Hypothalamus (tissue), 51 donors: ENCODE data around the gene TMEM26.
A peak's percentile ranks its signal among the peaks of the same experiment; 100 is the strongest.

Source experiments
- DNase-seq, 51 donors: peaks; one replicate each; lab custom pipeline; 2025; lab: John Stamatoyannopoulos, UW

Gene TMEM26

DNA sequence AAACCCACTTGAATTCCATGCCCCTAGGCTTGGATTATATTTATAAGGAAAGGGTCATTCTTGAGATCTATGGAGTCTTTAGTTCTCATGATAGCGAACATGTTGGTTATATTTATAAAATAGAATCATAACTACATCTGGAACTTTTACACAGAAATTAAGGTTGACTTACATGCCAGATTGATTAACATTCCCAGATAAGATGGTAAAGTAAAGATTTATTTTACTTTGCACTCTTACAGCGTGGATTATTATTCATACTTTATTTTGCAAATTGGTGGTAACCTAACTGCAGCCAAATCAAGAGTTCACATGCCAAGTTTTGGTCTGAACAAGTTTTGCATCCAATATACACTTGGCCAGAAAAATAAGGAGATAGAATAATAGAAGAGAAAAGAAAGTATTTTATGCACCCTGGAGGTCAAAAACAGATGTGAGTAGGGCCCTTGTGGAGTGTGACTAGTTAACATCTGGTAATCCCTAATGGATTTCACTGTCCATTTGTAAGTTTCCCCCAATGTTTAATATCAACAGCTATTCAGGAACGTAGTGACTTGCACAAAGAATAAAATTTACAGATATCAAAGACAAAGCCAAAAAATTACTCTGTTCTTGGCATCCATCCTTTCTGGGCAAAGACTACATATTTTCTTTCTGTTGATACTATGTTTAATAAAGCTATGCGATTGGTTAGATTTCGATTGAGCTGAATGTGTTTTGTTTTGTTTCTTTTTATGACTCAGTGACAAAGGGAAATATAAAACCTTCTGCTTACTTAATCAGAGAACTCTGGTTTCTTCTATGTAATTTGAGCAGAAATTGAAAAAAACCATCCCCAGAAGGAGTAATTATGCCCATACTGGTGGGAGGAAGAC, 10.1 kb upstream of the TMEM26 start:
- DNase-seq, result no peak

DNA sequence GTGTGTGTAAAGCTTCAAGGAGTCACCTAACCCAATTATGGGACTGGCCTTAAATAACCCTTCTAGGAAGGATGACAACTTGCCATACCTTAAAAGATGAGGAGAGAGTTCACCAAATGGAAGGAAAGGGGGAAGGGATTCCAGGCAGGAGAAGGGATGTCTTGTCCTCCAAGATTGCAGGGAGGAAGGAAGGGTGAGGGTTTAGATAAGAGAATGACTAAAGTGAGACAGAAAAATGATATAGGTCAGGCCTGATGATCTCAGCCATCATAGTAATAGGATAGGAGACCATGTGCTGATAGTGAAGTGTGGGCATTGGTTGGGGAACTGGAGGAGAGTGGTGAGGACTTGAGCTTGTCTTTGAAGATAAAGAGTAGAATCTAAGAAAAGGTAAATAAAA, 7.7 kb upstream of the TMEM26 start:
- no peak for DNase-seq

DNA sequence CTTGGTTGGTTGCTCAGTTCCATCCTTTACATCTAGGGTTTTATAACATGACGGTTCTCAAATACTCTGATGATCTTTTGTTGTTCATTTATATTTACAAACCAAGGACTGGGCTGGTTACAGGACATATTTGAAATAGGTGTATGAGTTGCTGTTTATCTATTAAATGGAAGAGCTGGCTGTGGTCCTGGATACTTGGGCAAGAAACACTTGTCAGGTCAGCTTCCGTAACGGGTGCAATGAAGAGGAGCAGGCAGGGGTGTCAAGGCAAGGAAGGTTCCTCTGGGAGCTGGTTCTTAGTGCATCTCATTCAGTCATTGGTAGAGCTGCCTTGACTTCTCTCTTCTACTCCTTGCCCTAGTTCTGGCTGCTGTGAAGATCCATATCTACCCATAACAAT, 4.8 kb upstream of the TMEM26 start:
- DNase-seq, result no peak

DNA sequence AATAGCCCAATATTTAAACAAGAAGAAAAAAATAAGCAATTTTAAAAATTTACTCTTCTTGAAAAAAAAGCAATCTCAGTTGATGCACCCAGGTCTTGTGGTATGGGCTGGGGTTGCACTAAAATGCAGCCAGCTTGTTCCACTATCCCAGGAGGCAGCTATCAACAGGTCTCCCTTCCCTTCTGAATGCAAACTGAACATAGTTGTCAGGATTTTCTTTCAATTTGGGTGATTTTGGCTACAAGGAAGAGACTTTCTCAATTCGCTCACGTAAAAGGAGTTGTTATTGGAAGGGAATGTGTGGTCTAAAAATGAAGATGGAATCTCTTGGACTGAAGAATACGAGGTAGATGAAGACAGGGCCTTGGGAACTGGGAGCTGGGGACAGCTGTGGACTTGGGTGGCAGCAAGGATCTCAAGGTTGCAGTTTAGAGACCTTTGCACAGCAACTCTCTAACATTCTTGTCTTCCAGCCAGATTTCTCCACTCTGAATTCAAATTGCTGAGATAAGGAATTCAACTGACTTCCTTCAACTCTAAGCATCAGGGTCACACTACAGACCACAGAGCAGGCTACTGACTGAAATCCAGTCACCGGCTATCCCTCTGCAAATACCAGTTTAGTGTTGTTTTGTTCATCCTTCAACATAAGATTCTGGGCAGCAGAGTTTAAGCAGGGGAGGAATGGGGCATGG, 3.1 kb upstream of the TMEM26 start:
- DNase-seq, result no peak

DNA sequence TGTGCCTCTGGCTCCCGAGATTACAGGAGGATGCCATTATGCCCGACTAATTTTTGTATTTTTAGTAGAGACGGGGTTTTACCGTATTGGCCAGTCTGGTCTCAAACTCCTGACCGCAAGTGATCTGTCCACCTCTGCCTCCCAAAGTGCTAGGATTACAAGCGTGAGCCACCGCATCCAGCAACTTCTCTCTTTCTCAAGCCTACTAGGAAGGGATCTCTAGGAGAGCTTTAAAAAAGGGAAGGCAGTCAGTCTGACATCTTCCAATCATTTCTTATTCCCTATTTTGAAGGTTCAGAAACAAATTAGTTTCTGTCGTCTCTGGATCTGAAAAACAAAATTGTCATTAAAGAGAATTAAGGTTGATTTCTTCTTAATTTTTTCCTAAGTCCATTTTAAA, 2.5 kb upstream of the TMEM26 start:
- DNase-seq, result no peak

DNA sequence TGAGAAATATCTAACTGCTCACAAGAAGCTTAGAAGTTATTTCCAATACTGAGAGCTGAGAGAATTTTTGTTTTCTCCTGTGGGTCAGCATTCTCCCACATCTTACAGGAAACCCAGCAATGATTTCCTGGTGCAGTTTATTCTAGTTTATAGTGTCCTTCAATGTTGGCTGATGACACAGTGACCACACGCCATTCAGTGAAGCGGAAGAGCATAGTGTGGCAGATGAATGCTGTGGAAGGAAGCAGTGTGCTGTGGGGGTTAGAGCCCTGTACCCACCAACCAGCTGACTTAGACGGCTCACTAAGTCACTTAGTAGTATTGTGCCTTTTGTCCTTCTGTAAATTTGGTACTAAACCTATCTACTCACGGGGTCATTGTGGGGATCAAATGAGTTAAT, 1.4 kb upstream of the TMEM26 start:
- DNase-seq, result no peak

DNA sequence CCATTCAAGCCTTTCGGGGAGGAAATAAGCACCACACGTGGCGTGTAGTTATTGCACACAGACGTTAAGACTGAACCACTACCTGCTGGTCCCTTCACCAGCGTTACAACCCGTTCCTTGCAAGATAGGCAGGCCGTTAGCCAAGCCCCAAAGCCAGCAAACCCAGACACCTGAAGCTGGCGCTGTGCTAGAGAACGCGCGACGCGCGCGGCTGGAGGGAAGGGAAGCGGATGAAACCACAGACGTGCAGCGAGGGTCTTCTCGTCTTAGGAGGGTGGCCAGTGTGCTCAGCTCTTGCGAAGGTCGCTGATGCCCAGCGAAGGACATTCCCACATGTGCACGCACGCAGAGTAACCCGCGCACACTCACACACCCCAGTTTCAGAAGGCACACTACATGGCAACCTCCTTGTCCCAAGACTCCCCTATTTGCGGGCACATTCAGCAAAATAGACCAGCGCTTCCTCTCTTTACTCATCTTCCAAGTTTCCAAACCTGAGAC, 980 bp downstream of the TMEM26 start:
- peak in 5 of 51 donors; percentile 1 to 5 (median 3) for DNase-seq

DNA sequence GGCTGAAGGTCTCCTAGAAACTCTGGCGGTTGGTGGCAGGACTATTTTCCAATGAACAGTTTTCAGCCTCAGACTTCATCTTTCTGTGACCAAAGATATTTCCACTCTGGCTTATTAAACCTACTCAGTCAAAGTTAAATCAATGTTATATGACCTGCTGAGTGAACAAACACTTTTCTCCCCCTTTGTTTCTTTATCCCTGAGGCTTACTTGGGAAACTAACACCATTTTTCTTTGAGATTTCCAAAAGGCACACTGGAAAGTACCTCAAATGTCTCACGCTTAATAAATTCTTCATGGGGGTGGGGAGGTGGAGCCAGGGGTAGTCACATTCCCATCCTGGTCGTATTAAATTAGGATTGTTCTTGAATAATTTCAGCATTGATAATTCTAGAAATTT, 1.8 kb downstream of the TMEM26 start:
- no peak for DNase-seq

DNA sequence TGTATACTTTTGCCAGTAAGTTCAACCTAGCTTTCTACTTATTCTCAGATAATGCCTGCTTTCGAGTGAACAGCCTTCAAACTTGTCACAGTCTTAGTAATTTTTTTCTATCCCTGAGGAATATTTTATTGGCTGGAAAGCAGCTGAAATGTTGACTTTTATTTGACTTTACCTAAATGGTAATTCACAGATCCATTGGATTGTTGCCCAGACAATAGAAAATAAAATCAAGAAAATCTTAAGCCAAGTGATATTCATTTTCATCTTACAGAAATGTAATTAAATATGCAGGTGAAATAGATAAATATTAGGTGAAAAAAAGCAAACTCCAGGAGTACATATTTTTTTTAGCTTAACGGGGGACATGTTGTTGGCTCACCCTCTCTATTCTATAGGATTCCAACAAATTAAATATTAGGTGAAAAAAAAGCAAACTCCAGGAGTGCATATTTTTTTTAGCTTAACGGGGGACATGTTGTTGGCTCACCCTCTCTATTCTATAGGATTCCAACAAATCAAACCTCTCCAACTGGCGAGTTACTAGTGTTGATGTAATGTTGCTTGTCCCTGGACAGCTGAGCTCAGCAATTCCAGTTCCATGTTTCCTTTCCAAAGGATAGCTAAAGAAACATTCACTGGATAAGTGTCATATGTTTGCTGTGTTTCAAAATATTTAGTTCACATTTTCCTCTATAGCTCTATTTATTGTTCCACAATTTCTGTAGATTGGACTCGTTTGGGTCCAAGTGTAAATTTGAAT, 4.2 kb downstream of the TMEM26 start:
- no peak for DNase-seq

DNA sequence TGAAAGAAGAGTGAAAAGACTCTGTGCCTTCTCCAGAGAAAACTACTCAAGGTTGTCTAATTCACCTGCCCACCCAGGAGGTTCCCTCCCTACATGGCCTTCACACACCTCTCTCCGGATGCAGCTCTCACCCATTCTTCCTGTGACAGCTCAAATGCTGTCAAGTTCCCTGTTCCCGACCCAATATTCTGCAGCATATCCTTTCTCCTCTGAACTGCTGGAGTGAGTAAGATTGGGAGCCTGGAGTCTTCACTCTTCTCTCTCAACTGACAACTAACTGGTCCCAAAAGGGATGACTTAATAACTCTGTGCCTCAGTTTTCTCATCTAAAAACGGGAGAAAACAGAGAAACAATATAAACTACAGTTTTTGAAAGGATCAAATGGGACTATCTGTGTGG, 5.1 kb downstream of the TMEM26 start:
- DNase-seq, result no peak

DNA sequence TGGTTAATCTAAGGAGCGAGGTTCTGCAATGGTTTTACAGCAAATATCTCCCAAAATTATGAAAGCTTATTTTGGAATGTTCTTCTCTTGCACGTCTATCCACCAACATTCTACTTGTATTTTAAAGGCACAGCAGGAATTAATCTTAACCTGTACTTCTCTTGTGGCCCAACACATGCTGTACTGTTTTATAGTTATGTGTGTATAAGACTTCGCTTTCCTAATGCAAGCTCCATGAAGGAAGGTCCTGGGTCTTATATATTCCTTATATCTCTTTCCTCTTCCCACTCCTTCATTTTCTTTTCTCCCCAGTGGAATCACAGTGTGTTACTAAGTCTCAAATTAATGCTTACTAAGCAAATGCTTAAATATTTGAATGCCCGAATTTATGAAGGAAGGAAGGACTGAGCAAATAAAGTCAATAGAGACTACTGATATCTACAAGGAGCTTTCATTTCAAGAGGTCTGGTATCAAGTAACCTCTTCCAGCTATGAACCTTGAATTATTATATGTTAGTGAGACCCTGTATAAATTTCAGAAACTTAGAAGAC, 14.0 kb downstream of the TMEM26 start:
- DNase-seq, result no peak

DNA sequence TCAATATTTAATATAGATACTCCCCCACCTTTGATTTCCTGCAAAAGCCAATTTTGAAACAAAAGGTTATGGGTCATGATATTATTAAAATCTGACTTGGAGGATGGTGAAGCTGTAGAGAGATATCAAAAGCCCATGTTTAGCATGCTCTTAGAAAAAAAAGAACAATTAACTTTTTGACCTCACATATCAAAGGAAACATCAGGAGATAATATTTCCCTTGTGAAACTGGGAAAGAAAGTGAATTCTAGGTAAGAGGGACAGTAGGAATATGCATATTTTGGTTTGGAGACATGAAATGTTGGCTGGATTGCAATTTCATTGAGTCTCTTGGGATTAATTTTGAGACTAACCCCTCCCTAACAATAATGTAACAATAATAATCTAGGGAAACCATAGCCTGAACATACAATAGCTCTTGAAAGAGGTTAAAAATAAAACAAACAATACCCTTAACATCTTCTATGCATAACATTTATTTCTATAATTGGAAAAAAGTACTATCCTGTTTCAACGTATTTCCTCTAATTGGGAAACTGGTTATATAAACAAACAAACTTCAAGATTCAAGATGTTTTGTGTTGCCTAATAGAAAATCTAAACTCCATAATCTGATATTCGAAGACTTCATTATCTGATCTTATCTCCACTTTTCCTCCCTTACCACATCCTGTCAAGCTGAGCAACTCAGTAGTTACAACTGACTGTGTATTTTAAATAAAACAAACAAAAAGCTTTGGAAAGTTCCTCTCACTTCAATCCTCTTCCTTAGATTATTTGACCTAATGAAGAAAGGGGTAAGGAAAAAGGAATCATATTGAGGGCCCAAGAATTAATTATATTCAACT, 14.8 kb downstream of the TMEM26 start:
- no peak for DNase-seq

DNA sequence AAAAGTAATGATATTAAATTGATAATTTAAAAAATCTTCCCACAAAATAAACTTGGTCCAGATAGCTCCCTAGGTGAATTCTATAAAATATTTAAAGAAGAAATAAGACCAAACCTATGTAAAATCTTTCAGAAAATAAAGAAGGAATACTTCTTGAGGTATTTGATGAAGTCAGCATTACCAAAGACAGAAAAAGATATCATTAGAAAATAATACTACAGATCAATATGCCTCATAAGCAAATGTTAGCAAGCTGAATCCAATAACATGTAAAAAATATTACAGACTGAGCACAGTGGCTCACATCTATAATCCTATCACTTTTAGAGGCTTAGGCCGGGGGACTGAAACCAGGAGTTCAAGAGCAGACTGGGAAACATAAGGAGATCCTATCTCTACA, 30.0 kb downstream of the TMEM26 start:
- no peak for DNase-seq

DNA sequence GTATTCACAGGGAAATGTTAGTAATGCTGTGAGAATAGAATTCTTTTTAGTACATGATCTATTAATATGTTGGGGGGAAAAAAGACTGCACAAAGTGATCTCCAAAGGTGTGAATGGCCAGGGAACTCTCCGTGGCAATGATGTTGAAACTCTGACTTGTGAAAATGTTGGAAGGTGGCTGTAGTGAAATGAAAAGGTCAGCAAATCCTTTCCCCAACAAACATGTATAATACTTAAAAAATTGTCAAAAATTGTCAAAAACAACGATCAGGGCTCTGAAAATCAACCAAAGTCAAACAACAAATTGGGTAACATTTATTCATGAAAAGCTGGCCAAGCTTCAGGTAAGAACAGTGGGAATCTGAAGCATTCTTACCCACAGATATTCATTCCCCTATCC, 35.5 kb downstream of the TMEM26 start:
- no peak for DNase-seq

DNA sequence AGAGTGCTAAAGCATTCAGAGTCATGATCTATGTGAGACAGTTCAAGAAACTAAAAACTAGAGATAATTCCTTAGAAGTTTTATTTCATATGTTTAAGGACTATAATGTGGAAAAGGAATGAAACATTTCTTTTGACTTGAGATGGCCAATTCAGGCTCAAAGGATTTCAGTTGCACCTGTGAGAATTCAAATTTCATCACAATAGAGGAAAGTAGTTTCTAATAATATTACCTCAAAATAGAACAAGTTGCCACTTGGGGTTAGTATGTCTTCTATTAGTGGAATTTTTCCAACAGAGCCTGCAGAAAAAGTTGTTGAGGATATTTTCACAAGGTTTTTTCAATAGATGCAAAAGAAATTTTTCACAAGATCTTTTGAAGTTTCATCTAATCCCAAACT, 37.4 kb downstream of the TMEM26 start:
- DNase-seq, result no peak

DNA sequence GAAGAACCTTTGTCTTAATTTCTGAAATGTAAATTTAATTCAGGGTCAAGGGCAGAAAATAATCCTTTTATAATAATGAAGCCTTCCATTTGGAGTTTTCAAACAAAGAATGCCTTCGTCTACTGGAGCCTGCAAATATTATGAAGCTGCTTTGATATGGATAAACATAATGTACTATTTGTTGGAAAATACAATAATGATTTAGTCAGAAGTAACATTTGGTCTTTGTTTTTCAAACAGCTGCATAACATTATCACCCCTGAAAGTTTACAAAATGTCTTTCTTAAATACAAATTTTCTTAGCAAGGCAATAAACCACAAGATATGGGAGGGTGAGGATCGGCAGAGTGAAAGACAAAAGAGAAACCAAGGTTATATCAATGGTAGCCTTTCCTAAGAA, 41.5 kb downstream of the TMEM26 start:
- no peak for DNase-seq

DNA sequence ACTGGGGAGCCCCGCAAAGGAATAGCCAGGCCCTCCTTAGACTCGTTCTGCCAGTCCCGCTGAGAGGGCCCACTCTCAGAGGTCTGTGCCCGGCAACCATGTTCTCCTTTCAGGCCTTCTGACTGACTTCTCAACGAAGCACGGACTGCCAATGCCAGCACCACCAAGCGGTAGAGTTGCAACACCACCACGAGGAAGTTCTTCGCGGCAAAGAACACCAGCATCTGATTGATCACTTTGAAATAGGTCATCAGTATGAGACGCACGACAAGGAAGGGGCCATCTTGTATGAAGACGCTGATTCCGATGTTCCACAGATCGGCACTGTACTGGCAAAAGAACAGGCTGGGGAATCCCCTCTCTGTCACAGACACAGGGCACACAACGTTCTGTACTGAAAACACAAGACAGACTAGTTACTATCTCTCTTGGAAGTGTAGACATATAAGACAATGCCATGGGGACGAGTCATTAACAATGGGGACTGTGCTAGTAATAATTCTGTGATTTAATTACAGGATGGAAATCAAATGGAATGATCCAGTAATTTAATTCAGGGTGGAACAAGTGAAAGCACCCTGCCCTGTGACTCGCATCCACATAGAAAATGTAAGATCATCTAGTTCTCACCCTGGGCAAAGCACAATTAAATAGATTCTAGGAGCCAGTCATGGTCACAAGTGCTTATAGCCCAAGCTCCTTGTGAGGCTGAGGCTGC, 42.7 kb downstream of the TMEM26 start:
- DNase-seq, result no peak

DNA sequence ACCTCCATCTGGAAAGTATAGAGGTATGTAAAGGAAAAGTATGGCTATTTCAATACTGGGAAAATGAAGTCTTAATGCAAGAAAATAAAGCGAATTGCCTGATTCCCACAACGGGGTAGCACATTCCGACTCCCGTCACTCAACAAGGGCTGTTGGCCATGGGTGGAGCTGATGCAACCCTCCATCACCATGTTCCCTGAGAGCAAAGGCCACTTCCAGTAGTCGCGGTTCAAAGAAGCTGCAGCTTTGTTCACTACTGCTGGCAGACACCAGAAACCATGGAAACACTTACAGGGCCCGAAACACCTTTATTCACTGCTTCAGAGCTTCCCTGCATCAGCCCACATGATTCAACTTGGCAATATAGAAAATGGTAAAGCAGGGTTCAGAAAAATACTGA, 44.0 kb downstream of the TMEM26 start:
- no peak for DNase-seq

DNA sequence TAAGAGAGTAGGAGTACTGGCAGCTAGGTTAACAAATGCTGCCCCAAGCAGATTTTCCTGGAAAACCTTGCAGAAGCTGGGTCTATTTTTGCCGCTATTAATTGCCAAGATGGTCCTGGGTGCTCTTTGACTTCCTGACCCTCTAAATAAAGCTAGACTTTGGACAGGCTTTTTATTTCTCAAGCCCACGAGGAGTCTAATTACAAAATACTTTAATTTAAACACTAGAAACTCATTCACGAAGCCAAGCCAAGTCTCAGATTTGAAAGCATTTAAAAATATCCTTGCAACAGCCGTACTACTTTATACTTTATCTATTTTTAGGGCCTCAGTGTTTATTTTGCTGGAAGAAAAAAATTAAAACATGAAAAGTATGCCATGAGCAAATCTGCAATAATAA, 45.1 kb downstream of the TMEM26 start:
- no peak for DNase-seq
